GM19193 (cell line): ENCODE results near the gene RNF40.

ENCODE experiments used
- POLR2A ChIP-seq: IDR thresholded peaks from 4 replicates; pipeline ENCODE4 v1.6.1; 2011; ENCODE audit not compliant: insufficient read depth, insufficient read length; ENCODE audit errors: extremely low read depth

Gene RNF40

GRCh38 chr16:30780021-30780420 is 17.9 kb downstream of the RNF40 start:
- TF ChIP-seq POLR2A = no peak

- TF ChIP-seq POLR2A = no peak
These were observed 18.4 kb downstream of the RNF40 start for GRCh38 chr16:30780549-30780948.

- no peak for TF ChIP-seq POLR2A
These were observed 20.6 kb downstream of the RNF40 start for GRCh38 chr16:30782486-30783279.

- TF ChIP-seq POLR2A = no peak
These were observed 21.4 kb downstream of the RNF40 start for GRCh38 chr16:30783280-30784109.

- no peak for TF ChIP-seq POLR2A
These were observed 22.1 kb downstream of the RNF40 start for GRCh38 chr16:30784215-30784614.

GRCh38 chr16:30785126-30786106 is 23.3 kb downstream of the RNF40 start:
- TF ChIP-seq POLR2A = no peak

GRCh38 chr16:30786115-30786935 is 24.2 kb downstream of the RNF40 start:
- no peak for TF ChIP-seq POLR2A

- no peak for TF ChIP-seq POLR2A
These were observed 25.0 kb downstream of the RNF40 start, which contains the start of gene ZNF629 for GRCh38 chr16:30786936-30787612. ZNF629 (minus strand) TSS chr16:30787205; CDS start chr16:30784482, 2,723 bp downstream.

GRCh38 chr16:30787613-30788378 is 25.7 kb downstream of the RNF40 start:
- TF ChIP-seq POLR2A = no peak

GRCh38 chr16:30793508-30794069 is 31.5 kb downstream of the RNF40 start:
- no peak for TF ChIP-seq POLR2A

GRCh38 chr16:30794634-30795033 is 32.5 kb downstream of the RNF40 start:
- no peak for TF ChIP-seq POLR2A

GRCh38 chr16:30797670-30798309 is 35.7 kb downstream of the RNF40 start:
- no peak for TF ChIP-seq POLR2A

- TF ChIP-seq POLR2A = no peak
These were observed 40.8 kb downstream of the RNF40 start for GRCh38 chr16:30802936-30803335.

- TF ChIP-seq POLR2A = no peak
These were observed 42.9 kb downstream of the RNF40 start for GRCh38 chr16:30805056-30805369.
